ENCODE measurements around the gene TBC1D10B.

TBC1D10B gene

GRCh38 chr16:30348929-30349328, 21.4 kb downstream of the TBC1D10B start:
- Histone ChIP-seq H3K4me3 (ENCODE audit: low read depth, low read length) (no peak overlapping the region), H3K36me3 (ENCODE audit: control insufficient read depth in 2 of 2, insufficient read depth in 1 of 2, low read length in 2 of 2) (peaks cover 5 to 43% of the 10 kb centered on the region in 2 experiments; a peak in 2 of 3 replicates), H3K9me3 (ENCODE audit: control insufficient read depth, insufficient read depth, low read depth, low read length) (no peaks in the 10 kb centered on the region), H3K27ac (ENCODE audit: extremely low read depth, low read depth, low read length) (no peak overlapping the region), H3K4me1 (ENCODE audit: control insufficient read depth, insufficient read depth, low read length) (no peaks in the 10 kb centered on the region)
- TF ChIP-seq, protein P1, sequence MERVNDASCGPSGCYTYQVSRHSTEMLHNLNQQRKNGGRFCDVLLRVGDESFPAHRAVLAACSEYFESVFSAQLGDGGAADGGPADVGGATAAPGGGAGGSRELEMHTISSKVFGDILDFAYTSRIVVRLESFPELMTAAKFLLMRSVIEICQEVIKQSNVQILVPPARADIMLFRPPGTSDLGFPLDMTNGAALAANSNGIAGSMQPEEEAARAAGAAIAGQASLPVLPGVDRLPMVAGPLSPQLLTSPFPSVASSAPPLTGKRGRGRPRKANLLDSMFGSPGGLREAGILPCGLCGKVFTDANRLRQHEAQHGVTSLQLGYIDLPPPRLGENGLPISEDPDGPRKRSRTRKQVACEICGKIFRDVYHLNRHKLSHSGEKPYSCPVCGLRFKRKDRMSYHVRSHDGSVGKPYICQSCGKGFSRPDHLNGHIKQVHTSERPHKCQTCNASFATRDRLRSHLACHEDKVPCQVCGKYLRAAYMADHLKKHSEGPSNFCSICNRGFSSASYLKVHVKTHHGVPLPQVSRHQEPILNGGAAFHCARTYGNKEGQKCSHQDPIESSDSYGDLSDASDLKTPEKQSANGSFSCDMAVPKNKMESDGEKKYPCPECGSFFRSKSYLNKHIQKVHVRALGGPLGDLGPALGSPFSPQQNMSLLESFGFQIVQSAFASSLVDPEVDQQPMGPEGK (tag by site-specific recombination; IDR thresholded peaks at IDR 0.05) = no peak
- TF ChIP-seq, protein P2, sequence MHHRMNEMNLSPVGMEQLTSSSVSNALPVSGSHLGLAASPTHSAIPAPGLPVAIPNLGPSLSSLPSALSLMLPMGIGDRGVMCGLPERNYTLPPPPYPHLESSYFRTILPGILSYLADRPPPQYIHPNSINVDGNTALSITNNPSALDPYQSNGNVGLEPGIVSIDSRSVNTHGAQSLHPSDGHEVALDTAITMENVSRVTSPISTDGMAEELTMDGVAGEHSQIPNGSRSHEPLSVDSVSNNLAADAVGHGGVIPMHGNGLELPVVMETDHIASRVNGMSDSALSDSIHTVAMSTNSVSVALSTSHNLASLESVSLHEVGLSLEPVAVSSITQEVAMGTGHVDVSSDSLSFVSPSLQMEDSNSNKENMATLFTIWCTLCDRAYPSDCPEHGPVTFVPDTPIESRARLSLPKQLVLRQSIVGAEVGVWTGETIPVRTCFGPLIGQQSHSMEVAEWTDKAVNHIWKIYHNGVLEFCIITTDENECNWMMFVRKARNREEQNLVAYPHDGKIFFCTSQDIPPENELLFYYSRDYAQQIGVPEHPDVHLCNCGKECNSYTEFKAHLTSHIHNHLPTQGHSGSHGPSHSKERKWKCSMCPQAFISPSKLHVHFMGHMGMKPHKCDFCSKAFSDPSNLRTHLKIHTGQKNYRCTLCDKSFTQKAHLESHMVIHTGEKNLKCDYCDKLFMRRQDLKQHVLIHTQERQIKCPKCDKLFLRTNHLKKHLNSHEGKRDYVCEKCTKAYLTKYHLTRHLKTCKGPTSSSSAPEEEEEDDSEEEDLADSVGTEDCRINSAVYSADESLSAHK (tag by site-specific recombination; IDR thresholded peaks at IDR 0.05) = peak; percentile 83
- CTCF ChIA-PET = interaction anchor here (1.1 kb wide), 1 partner anchor 61 kb away, joined by 3 read pairs; no protein-coding TSS in a partner anchor
- POLR2A ChIA-PET = no interaction called here

DNA sequence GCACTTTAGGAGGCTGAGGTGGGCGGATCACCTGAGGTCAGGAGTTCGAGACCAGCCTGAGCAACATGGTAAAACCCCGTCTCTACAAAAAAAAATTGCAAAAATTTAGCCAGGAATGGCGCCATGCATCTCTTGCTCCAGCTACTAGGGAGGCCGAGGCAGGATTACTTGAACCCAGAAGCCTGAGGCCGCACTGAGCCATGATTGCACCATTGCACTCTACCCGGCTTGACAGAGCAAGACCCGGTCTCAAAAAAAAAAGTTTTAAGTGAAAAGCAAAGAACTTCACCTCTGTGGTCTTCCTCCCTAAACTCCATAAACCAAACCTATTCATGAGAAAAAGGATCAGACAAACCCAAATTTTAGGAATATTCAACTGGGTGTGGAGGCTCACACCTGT, 22.2 kb downstream of the TBC1D10B start:
- H3K4me3 ChIP-seq (ENCODE audit: low read depth, low read length) = no peak overlapping the region
- H3K27ac ChIP-seq (ENCODE audit: extremely low read depth, low read depth, low read length) = no peak overlapping the region

More for the DNA sequence above, 22.2 kb downstream of the TBC1D10B start:
- Histone ChIP-seq H3K9me3 (ENCODE audit: control insufficient read depth, insufficient read depth, low read depth, low read length) (no peaks in the 10 kb centered on the region), H3K36me3 (ENCODE audit: control insufficient read depth in 2 of 2, insufficient read depth in 1 of 2, low read length in 2 of 2) (peaks cover 5 to 35% of the 10 kb centered on the region in 2 experiments; a peak in 2 of 3 replicates), H3K4me1 (ENCODE audit: control insufficient read depth, insufficient read depth, low read length) (no peaks in the 10 kb centered on the region)
- ChIA-PET CTCF (no interaction called here), POLR2A (interaction anchor here (1.1 to 1.2 kb wide), 2 partner anchors 9 to 23 kb away, joined by 3 to 4 read pairs; no protein-coding TSS in a partner anchor)
- no peak for TF ChIP-seq CTCF (tag by site-specific recombination; IDR thresholded peaks at IDR 0.05)
- no peak for TF ChIP-seq ZNF518A (tag by site-specific recombination; conservative IDR thresholded peaks at IDR 0.05; ENCODE audit: low read depth)
- TF ChIP-seq ZNF155 (tag by site-specific recombination; IDR thresholded peaks at IDR 0.05) = no peak
- TF ChIP-seq ZNF837 (tag by site-specific recombination; IDR thresholded peaks at IDR 0.05) = no peak
- TF ChIP-seq ZIC2 (tag by site-specific recombination; IDR thresholded peaks at IDR 0.05) = no peak
